Left lung (tissue), 10 donors: ENCODE data around the gene HDAC4. TPM values are rescaled to one million over a fixed set of nuclear protein-coding genes. Genes with fewer than 3 reads are reported as not detected.

ENCODE experiments used
- ATAC-seq: fragments of 200-7000 bp; cut with Tn5 transposase; one replicate; pipeline ENCODE4 v1.9.1; 2020; ENCODE audit warnings: moderate library complexity
- DNase-seq, 4 donors: peaks; one replicate each; pipeline ENCODE4 v3.0.0-alpha.2; 2013 to 2020
- H3K27ac ChIP-seq, 2 donors: fragments of 200-600 bp; sonication (generic) in 1 of 2; one replicate each; pipeline versions ENCODE4 v1.5.0 to v1.8.0; 2020 to 2021
- H3K27me3 ChIP-seq, 2 donors: fragments of 200-600 bp; sonication (generic) in 1 of 2; one replicate each; pipeline versions ENCODE4 v1.5.0 to v1.8.0; 2020 to 2021
- H3K36me3 ChIP-seq, 2 donors: fragments of 200-600 bp; sonication (generic) in 1 of 2; one replicate each; pipeline versions ENCODE4 v1.5.0 to v1.8.0; 2020 to 2021
- H3K4me1 ChIP-seq, 2 donors: fragments of 200-600 bp; one replicate each; pipeline ENCODE4 v1.8.0; 2021
- H3K4me3 ChIP-seq, 2 donors: fragments of 200-600 bp; sonication (generic) in 1 of 2; one replicate each; pipeline versions ENCODE4 v1.5.0 to v1.8.0; 2020 to 2021; ENCODE audit warnings: mild to moderate bottlenecking in 1 of 2
- H3K9me3 ChIP-seq, 2 donors: fragments of 200-600 bp; sonication (generic) in 1 of 2; one replicate each; pipeline versions ENCODE4 v1.5.0 to v1.8.0; 2020 to 2021
- intact Hi-C, 2 donors: fragments of 100-400 bp; cut with DNase I; formaldehyde crosslinking; loops; one replicate each; pipeline versions ENCODE4 v1.11.2 to v1.14.2; 2022
- polyA plus RNA-seq, 6 donors: library from polyadenylated mRNA; unstranded; fragments of 120-200 nt; gene quantifications; one replicate each; pipeline ENCODE4 v1.2.1, GENCODE V29; 2013; ENCODE audit not compliant: insufficient read length in 6 of 6
- total RNA-seq, 2 donors: library from RNA; stranded (reverse); fragmentation: NEBNext Ultra II Directional; extraction: Animal tissue kit (Norgen Biotek cat#: 25700); gene quantifications; one replicate each; pipeline ENCODE4 v1.2.1, GENCODE V29; 2021
- TF ChIP-seq, protein P1 (sequence below), 2 donors: fragments of 200-600 bp; sonication (generic) in 1 of 2; IDR thresholded peaks; one replicate each; pipeline versions ENCODE4 v1.5.0 to v1.8.0; 2021; ENCODE audit warnings: antibody characterized with exemption in 2 of 2
- donor health status: DM: no; HTN: yes; CAD: no.
- donor health status: DM: no; HTN: no; CAD: no.

Gene HDAC4
- total and polyA plus RNA-seq, 8 donors: 9.9 to 36.8 (median 12.8) TPM

DNA sequence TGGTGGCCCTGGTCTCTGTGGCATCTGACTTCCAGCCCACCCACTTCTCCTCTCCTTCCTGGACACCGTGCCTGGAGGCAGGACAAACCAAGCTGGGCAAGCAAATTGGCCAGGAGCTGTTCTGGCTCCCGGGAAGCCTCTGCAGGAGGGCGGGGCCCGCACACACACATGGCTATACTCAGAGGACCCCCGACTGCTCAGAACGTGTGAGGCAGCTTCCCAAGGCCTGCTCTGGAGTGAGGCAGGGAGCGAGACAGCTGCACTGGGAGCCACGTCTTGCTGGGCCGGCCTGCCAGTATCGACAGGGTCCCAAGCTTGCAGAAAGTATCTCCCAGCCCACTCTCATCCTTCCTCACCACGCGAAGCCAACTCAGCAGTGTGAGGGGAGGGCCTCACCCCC, 295.6 kb downstream of the HDAC4 start:
- no peak overlapping the region for H3K27ac ChIP-seq
- H3K27me3 ChIP-seq: no peaks in the 10 kb centered on the region
- DNase-seq (no peak), ATAC-seq (no peak)
- TF ChIP-seq, protein P1, sequence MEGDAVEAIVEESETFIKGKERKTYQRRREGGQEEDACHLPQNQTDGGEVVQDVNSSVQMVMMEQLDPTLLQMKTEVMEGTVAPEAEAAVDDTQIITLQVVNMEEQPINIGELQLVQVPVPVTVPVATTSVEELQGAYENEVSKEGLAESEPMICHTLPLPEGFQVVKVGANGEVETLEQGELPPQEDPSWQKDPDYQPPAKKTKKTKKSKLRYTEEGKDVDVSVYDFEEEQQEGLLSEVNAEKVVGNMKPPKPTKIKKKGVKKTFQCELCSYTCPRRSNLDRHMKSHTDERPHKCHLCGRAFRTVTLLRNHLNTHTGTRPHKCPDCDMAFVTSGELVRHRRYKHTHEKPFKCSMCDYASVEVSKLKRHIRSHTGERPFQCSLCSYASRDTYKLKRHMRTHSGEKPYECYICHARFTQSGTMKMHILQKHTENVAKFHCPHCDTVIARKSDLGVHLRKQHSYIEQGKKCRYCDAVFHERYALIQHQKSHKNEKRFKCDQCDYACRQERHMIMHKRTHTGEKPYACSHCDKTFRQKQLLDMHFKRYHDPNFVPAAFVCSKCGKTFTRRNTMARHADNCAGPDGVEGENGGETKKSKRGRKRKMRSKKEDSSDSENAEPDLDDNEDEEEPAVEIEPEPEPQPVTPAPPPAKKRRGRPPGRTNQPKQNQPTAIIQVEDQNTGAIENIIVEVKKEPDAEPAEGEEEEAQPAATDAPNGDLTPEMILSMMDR (IDR thresholded peaks at IDR 0.05): no peak
- no peak overlapping the region for H3K4me3 ChIP-seq
- intact Hi-C loops: no loop called here
- peaks cover 0 to 100% of the 10 kb centered on the region in 2 donors for H3K36me3 ChIP-seq
- H3K4me1 ChIP-seq: no peaks in the 10 kb centered on the region
- H3K9me3 ChIP-seq: no peaks in the 10 kb centered on the region

DNA sequence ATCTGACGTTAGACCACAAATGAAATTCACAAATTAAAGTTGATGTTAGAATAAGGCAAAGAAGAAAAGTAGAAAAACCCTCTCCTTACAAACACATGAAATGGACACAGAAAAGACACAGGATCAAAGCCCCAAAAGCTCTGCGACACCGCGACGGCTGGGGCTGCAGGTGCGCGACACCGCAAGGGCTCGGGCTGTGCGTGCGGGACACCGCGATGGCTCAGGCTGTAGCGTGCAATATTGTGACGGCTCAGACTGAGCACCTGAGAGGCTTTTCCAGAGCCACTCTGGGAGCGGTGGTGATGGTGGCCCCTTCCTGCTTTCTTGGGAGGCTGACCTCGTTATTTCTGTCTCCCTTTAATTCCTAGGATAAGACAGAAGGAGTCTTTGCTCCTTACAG, 296.0 kb downstream of the HDAC4 start:
- Histone ChIP-seq H3K9me3 (no peaks in the 10 kb centered on the region), H3K4me1 (no peaks in the 10 kb centered on the region), H3K27me3 (no peaks in the 10 kb centered on the region), H3K27ac (no peak overlapping the region), H3K4me3 (no peak overlapping the region), H3K36me3 (peaks cover 0 to 100% of the 10 kb centered on the region in 2 donors)
- intact Hi-C loops: no loop called here
- TF ChIP-seq, protein P1 (IDR thresholded peaks at IDR 0.05): no peak
- no peak for DNase-seq
- ATAC-seq: no peak

DNA sequence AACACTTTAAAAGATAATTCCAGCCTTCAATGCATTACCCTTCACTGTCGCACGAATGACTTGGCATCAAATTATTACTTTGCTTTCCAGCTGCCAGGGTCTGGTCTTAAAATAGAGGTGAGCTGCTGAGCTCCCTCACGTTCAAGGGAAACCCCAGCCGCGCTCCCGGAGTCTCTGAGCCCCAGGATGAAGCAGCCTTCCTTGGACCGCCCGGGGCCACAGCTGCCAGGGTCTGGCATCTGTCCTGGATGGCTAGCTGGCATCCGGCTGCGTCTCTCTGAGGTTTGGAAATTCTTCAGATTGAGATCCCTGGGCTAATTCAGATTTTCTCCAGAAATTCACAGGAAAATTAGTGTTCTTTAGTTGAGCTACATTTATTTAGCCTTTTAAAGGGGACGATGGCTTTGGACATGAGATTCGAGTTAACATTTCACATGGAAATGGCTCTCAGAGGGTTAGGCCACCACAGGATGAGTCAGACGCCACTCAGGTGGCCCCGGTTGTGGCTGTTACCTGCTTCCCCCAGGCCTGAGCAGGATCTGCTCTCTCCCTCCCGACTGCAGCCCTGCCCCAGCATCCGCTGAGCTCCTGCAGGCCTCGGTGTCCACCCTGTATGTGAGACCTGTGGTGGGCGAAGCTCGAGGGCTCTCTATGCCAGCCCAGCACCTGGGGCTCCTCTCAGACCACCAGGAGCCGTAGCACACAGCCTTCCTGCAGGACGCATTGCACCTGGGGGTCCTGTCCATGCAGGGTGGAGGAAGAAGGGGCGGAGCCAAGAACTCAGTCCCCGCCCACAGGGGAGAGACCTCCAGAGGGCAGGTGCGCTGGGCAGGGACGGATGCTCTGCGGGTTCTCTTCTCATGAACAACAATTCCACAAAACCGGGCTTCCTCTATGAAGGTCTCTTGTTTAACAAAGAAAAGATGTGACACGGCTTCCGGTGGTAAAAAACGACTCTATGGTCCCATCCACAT, 297.4 kb downstream of the HDAC4 start:
- no peak overlapping the region for H3K27ac ChIP-seq
- H3K36me3 ChIP-seq: peaks cover 0 to 100% of the 10 kb centered on the region in 2 donors
- no peaks in the 10 kb centered on the region for H3K9me3 ChIP-seq
- intact Hi-C loops: no loop called here
- H3K4me3 ChIP-seq: no peak overlapping the region
- H3K4me1 ChIP-seq: no peaks in the 10 kb centered on the region
- ATAC-seq: no peak
- no peak for DNase-seq
- no peaks in the 10 kb centered on the region for H3K27me3 ChIP-seq
- TF ChIP-seq, protein P1 (IDR thresholded peaks at IDR 0.05): no peak

DNA sequence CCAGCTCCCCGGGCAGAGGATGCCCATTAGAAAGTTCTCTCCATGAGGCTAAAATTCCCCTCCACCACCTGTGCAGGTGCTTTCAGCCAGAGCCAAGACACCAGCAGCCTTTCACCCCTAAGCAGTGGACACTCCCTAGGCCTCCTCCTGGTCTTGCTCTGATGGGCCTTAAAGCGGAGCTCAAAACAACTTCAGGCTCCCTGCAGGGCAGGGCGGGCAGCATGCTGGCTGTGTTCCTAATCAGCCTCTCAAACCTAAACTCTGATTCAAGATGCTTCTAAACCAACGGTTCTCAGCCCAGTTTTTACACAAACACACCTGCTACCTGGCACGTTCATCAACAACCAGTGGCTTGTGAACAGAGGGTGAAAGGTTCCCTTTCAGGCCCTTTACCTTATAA, 298.6 kb downstream of the HDAC4 start:
- H3K9me3 ChIP-seq: no peaks in the 10 kb centered on the region
- intact Hi-C loops: no loop called here
- H3K27ac ChIP-seq: no peak overlapping the region
- TF ChIP-seq, protein P1 (IDR thresholded peaks at IDR 0.05): no peak
- DNase-seq: no peak
- no peaks in the 10 kb centered on the region for H3K4me1 ChIP-seq
- peaks cover 0 to 100% of the 10 kb centered on the region in 2 donors for H3K36me3 ChIP-seq
- no peaks in the 10 kb centered on the region for H3K27me3 ChIP-seq
- no peak overlapping the region for H3K4me3 ChIP-seq
- ATAC-seq: no peak

DNA sequence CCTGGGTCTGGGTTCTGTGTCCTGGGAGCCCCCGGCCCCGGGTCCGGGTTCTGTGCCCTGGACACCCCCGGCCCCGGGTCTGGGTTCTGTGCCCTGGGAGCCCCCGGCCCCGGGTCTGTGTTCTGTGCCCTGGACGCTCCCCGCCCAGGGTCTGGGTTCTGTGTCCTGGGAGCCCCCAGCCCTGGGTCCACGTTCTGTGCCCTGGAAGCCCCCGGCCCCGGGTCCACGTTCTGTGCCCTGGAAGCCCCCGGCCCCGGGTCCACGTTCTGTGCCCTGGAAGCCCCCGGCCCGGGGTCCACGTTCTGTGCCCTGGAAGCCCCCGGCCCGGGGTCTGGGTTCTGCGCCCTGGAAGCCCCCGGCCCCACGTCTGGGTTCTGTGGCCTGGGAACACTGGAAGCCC, 299.0 kb downstream of the HDAC4 start:
- Histone ChIP-seq H3K27ac (no peak overlapping the region), H3K9me3 (no peaks in the 10 kb centered on the region), H3K36me3 (peaks cover 0 to 100% of the 10 kb centered on the region in 2 donors), H3K4me1 (no peaks in the 10 kb centered on the region), H3K4me3 (no peak overlapping the region), H3K27me3 (no peaks in the 10 kb centered on the region)
- TF ChIP-seq, protein P1 (IDR thresholded peaks at IDR 0.05): no peak
- intact Hi-C loops: no loop called here
- no peak for ATAC-seq
- DNase-seq: no peak
